ENCODE results near the gene GRID1.

Gene GRID1

GRCh38 chr10:86288695-86289576 is 77.7 kb downstream of the GRID1 start:
- DNase-seq: no peak

- DNase-seq: no peak
These were observed 78.5 kb downstream of the GRID1 start for GRCh38 chr10:86287966-86288579.

GRCh38 chr10:86287110-86287793 is 79.3 kb downstream of the GRID1 start:
- no peak for DNase-seq

GRCh38 chr10:86286236-86287109 is 80.1 kb downstream of the GRID1 start:
- no peak for DNase-seq

GRCh38 chr10:86285136-86285790 is 81.3 kb downstream of the GRID1 start:
- no peak for DNase-seq

GRCh38 chr10:86284355-86285105 is 82.1 kb downstream of the GRID1 start:
- DNase-seq: no peak

GRCh38 chr10:86283466-86284287 is 82.9 kb downstream of the GRID1 start:
- DNase-seq: no peak

GRCh38 chr10:86282664-86283465 is 83.7 kb downstream of the GRID1 start:
- no peak for DNase-seq

- DNase-seq: no peak
These were observed 85.2 kb downstream of the GRID1 start for GRCh38 chr10:86281396-86281795.

GRCh38 chr10:86269332-86269731 is 97.3 kb downstream of the GRID1 start:
- no peak for DNase-seq

GRCh38 chr10:86267286-86268195 is 99.1 kb downstream of the GRID1 start:
- DNase-seq: no peak

- DNase-seq: no peak
These were observed 100.0 kb downstream of the GRID1 start for GRCh38 chr10:86266446-86267242.

- no peak for DNase-seq
These were observed 100.7 kb downstream of the GRID1 start for GRCh38 chr10:86265895-86266259.

GRCh38 chr10:86265236-86265894 is 101.2 kb downstream of the GRID1 start:
- no peak for DNase-seq

GRCh38 chr10:86264481-86265231 is 101.9 kb downstream of the GRID1 start:
- DNase-seq: no peak

- DNase-seq: no peak
These were observed 102.7 kb downstream of the GRID1 start for GRCh38 chr10:86263907-86264306.

All from activated CD4-positive, alpha-beta T cell treated with anti-CD3 and anti-CD28 coated beads for 4 hours (primary cell).